ENCODE data around the gene SOX8. TPM values are rescaled to one million over a fixed set of nuclear protein-coding genes. Genes with fewer than 3 reads are reported as not detected.

The SOX8 gene
- total and polyA plus RNA-seq, 2 experiments from 2014 or later = 5.7 to 26.2 TPM

- TF ChIP-seq ZNF462 (CRISPR knock-in tag; IDR thresholded peaks at IDR 0.05) = no peak
Measured at GRCh38 chr16:1029259-1029545, 47.6 kb downstream of the SOX8 start (continued).

GRCh38 chr16:1030473-1030901 is 48.9 kb downstream of the SOX8 start:
- H3K27me3 ChIP-seq (ENCODE audit: insufficient read depth) = no peaks in the 10 kb centered on the region
- TF ChIP-seq CTCF (conservative IDR thresholded peaks at IDR 0.05; ENCODE audit: low read depth in 2 of 2) (0 out of 4 replicates have a peak, but pooled peaks of 1 of the 2 experiments have one; percentile 0), ZNF114 (CRISPR knock-in tag; IDR thresholded peaks at IDR 0.05) (no peak)
- peak; percentile 63 for ATAC-seq

More at GRCh38 chr16:1030473-1030901, 48.9 kb downstream of the SOX8 start:
- Histone ChIP-seq H3F3A (replicated peaks; ENCODE audit: low read depth) (no peaks in the 10 kb centered on the region), H2AFZ (no peak overlapping the region), H3K4me2 (no peak overlapping the region), H4K20me1 (replicated peaks; ENCODE audit: insufficient read depth) (no peaks in the 10 kb centered on the region), H3K36me3 (ENCODE audit: insufficient read depth) (no peaks in the 10 kb centered on the region), H3K27ac (ENCODE audit: low read depth) (no peak overlapping the region), H3K9me2 (ENCODE audit: insufficient read depth) (no peaks in the 10 kb centered on the region), H3K4me1 (ENCODE audit: insufficient read depth) (no peaks in the 10 kb centered on the region), H3K79me2 (replicated peaks; ENCODE audit: insufficient read depth) (no peaks in the 10 kb centered on the region), H3K4me3 (no peak overlapping the region)
- Mint-ChIP-seq H3K4me3 (no peak overlapping the region), H3K9me3 (no peaks in the 10 kb centered on the region), H3K27ac (no peak overlapping the region), H3K4me1 (no peaks in the 10 kb centered on the region), H3K36me3 (ENCODE audit: low read depth) (no peaks in the 10 kb centered on the region), H3K27me3 (ENCODE audit: insufficient read depth, low read depth, poor library complexity) (peaks cover 7% of the 10 kb centered on the region)
- DNase-seq (ENCODE audit: low spot score) = no peak
